HCT116 (cell line): Measurements from ENCODE around the gene HHATL. TPM values are rescaled to one million over a fixed set of nuclear protein-coding genes. Genes with fewer than 3 reads are reported as not detected.

Experiments
- ATAC-seq: fragments of 200-7000 bp; cut with Tn5 transposase; 2 replicates; pipeline ENCODE4 v1.9.1; 2020; ENCODE audit warnings: mild to moderate bottlenecking, moderate library complexity
- BruUV-seq: library from RNA; stranded (reverse); fragments of 400-500 nt; replicated peaks from 2 replicates; lab custom pipeline; 2021; lab: Mats Ljungman, UMichigan
- CTCF ChIA-PET: fragments of 300-600 bp; sonication (Branson Sonifier 250); formaldehyde crosslinking; loops from one replicate; lab custom pipeline; 2021; ENCODE audit warnings: antibody characterized with exemption; lab: Charles Lee
- POLR2A ChIA-PET: fragments of 300-600, 350-600 bp; sonication (Branson Sonifier 250); formaldehyde crosslinking; loops from one replicate; lab custom pipeline; 2021; ENCODE audit warnings: antibody characterized with exemption; lab: Charles Lee
- RAD21 ChIA-PET, 2 experiments: fragments of 300-600 bp; sonication (Branson Sonifier 250); formaldehyde crosslinking; loops; one replicate each; lab custom pipeline; 2023; ENCODE audit warnings: low total read pairs in 2 of 2; ENCODE audit not compliant: uncharacterized antibody in 2 of 2, unreplicated experiment in 2 of 2, low non-redundant PET in 1 of 2; lab: Charles Lee
- DNase-seq: peaks from one replicate; pipeline ENCODE4 v3.0.0-alpha.2; 2010; ENCODE audit warnings: low read depth, low spot score
- H2AFZ ChIP-seq: fragments of 200-600 bp; shearing (Covaris generic), sonication (generic); 2 replicates; pipeline ENCODE4 v1.6.1; 2017; ENCODE audit warnings: low read depth, mixed run types, mixed read lengths, antibody characterized with exemption, low read length; ENCODE audit not compliant: poor library complexity, severe bottlenecking
- H3K27ac ChIP-seq: 2 replicates; pipeline ENCODE4 v1.5.1; 2012; ENCODE audit warnings: low read depth, low read length
- H3K27me3 ChIP-seq: fragments of 200-600 bp; sonication (generic); 2 replicates; pipeline ENCODE4 v1.6.1; 2016; ENCODE audit warnings: mixed run types, low read length, mixed read lengths; ENCODE audit not compliant: insufficient read depth
- H3K36me3 ChIP-seq, 2 experiments: fragments of 200-500 bp in 1 of 2; fragments of 200-600 bp in 1 of 2; sonication (Bioruptor generic) in 1 of 2; sonication (generic) in 1 of 2; 2 replicates each; pipeline versions ENCODE4 v1.5.1 to v1.6.1; 2014 to 2016; ENCODE audit warnings: low read length in 2 of 2, inconsistent platforms in 1 of 2, mixed read lengths in 1 of 2, mixed run types in 1 of 2; ENCODE audit not compliant: insufficient read depth in 2 of 2, control insufficient read depth in 1 of 2
- H3K4me1 ChIP-seq, 2 experiments: fragments of 200-600 bp in 1 of 2; sonication (generic) in 1 of 2; 2 replicates each; pipeline versions ENCODE4 v1.5.1 to v1.6.1; 2012 to 2017; ENCODE audit warnings: low read length in 2 of 2, inconsistent platforms in 1 of 2, mild to moderate bottlenecking in 1 of 2, mixed read lengths in 1 of 2, mixed run types in 1 of 2, moderate library complexity in 1 of 2; ENCODE audit not compliant: insufficient read depth in 2 of 2, control insufficient read depth in 1 of 2
- H3K4me2 ChIP-seq: fragments of 200-600 bp; sonication (generic); 2 replicates; pipeline ENCODE4 v1.6.1; 2017; ENCODE audit warnings: mixed run types, low read length, mixed read lengths
- H3K4me3 ChIP-seq, 2 experiments: fragments of 200-600 bp in 1 of 2; sonication (generic) in 1 of 2; replicated peaks in 1 of 2; 2 replicates each; pipeline ENCODE4 v1.5.1; 2011 to 2016; ENCODE audit warnings: low read length in 2 of 2, control low read depth in 1 of 2, low read depth in 1 of 2, mild to moderate bottlenecking in 1 of 2, mixed read lengths in 1 of 2, mixed run types in 1 of 2
- H3K79me2 ChIP-seq: fragments of 200-600 bp; sonication (generic); 2 replicates; pipeline ENCODE4 v1.6.1; 2017; ENCODE audit warnings: mild to moderate bottlenecking, mixed run types, low read length, moderate library complexity, mixed read lengths; ENCODE audit not compliant: insufficient read depth
- H3K9ac ChIP-seq: fragments of 200-600 bp; sonication (generic); 2 replicates; pipeline ENCODE4 v1.6.1; 2016; ENCODE audit warnings: low read length, mixed read lengths
- H3K9me2 ChIP-seq: fragments of 200-600 bp; sonication (generic), shearing (Covaris generic); 2 replicates; pipeline ENCODE4 v1.6.1; 2017; ENCODE audit warnings: mixed run types, mild to moderate bottlenecking, moderate library complexity; ENCODE audit not compliant: insufficient read depth
- H3K9me3 ChIP-seq, 2 experiments: fragments of 200-500 bp in 1 of 2; fragments of 200-600 bp in 1 of 2; sonication (Bioruptor generic) in 1 of 2; sonication (generic) in 1 of 2; 2 replicates each; pipeline ENCODE4 v1.6.1; 2014 to 2017; ENCODE audit warnings: low read length in 2 of 2, mixed read lengths in 2 of 2, inconsistent platforms in 1 of 2, low read depth in 1 of 2, mild to moderate bottlenecking in 1 of 2, mixed run types in 1 of 2, moderate library complexity in 1 of 2; ENCODE audit not compliant: control insufficient read depth in 1 of 2, insufficient read depth in 1 of 2
- H4K20me1 ChIP-seq: fragments of 200-600 bp; sonication (generic), shearing (Covaris generic); 2 replicates; pipeline ENCODE4 v1.6.1; 2017; ENCODE audit warnings: mixed run types, mild to moderate bottlenecking, moderate library complexity; ENCODE audit not compliant: insufficient read depth
- CEBPB ChIP-seq: IDR thresholded peaks from 2 replicates; pipeline ENCODE4 v1.6.1; 2012; ENCODE audit warnings: low read depth
- EZH2phosphoT487 ChIP-seq: fragments of 200-600 bp; IDR thresholded peaks from 2 replicates; pipeline ENCODE4 v1.6.1; 2018; ENCODE audit warnings: antibody characterized with exemption, borderline replicate concordance
- FOSL1 ChIP-seq: IDR thresholded peaks from 2 replicates; pipeline ENCODE4 v1.6.1; 2012; ENCODE audit warnings: low read depth
- JUND ChIP-seq: IDR thresholded peaks from 2 replicates; pipeline ENCODE4 v1.6.1; 2012
- POLR2AphosphoS5 ChIP-seq: IDR thresholded peaks from 2 replicates; pipeline ENCODE4 v1.6.1; 2011; ENCODE audit warnings: mild to moderate bottlenecking, low read depth, low read length, moderate library complexity
- RAD21 ChIP-seq: IDR thresholded peaks from 2 replicates; pipeline ENCODE4 v1.6.1; 2012; ENCODE audit warnings: low read depth, mild to moderate bottlenecking
- TCF7L2 ChIP-seq: IDR thresholded peaks from 2 replicates; pipeline ENCODE4 v1.7.0; 2011; ENCODE audit warnings: borderline replicate concordance, inconsistent platforms; ENCODE audit not compliant: insufficient read depth, insufficient read length; ENCODE audit errors: extremely low read depth
- intact Hi-C: fragments of 100-400 bp; cut with micrococcal nuclease; formaldehyde crosslinking; loops from 2 replicates; pipeline ENCODE4 v1.10.0; 2022
- total RNA-seq: library from RNA; stranded (reverse); gene quantifications from one replicate; pipeline ENCODE4 v1.2.1, GENCODE V29; 2021; ENCODE audit not compliant: unreplicated experiment
- TF ChIP-seq, protein P1 (sequence below), 3 experiments: fragments of 200-600 bp in 1 of 3; sonication (generic) in 1 of 3; IDR thresholded peaks in 2 of 3; conservative IDR thresholded peaks in 1 of 3; 2 replicates each; pipeline ENCODE4 v1.5.1; 2012 to 2017; ENCODE audit warnings: low read depth in 2 of 3, low read length in 2 of 3, antibody characterized with exemption in 1 of 3, borderline replicate concordance in 1 of 3, control low read depth in 1 of 3, mild to moderate bottlenecking in 1 of 3, mixed read lengths in 1 of 3, mixed run types in 1 of 3, moderate library complexity in 1 of 3; ENCODE audit not compliant: insufficient read depth in 1 of 3
- TF ChIP-seq, protein P2 (sequence below): IDR thresholded peaks from 2 replicates; pipeline ENCODE4 v1.6.1; 2012; ENCODE audit warnings: low read depth

HHATL gene
- total RNA-seq, 1 experiment from 2014 or later = 0.52 TPM

DNA sequence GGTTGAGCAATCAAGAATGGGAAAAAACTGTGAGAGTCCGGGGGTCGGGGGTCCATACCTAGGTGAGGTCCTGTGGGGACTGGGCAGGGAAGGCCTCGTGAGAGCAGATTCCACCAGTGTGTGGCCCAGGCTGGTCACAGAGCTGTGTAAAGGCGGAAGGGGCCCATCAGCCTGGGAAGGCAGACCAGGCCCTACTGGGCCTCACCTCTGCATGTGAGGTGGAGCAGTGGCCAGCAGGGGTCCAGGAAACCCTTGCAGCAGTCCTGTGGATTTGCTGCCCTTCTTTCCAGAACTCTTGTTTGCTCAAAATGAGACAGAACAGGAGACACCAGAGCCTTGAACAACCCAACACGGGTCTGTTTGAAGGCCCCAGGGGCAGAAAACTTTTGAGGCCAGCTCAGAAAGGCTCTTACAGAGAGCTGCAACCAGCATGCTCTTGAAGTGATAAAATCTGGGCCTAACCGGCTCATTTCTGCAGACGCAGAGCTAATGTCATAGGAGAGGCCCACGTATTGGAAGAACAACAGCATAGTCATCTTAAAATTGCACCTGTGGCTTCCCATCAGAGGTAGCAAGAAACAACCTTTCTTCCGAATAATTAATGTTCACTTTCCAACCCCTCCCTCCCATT lies 30.3 kb upstream of the HHATL start:
- Histone ChIP-seq H2AFZ (no peak overlapping the region), H3K9me3 (no peaks in the 10 kb centered on the region; a peak in 1 of 4 replicates), H4K20me1 (no peaks in the 10 kb centered on the region), H3K79me2 (no peaks in the 10 kb centered on the region), H3K4me3 (no peak overlapping the region), H3K27me3 (no peaks in the 10 kb centered on the region), H3K36me3 (no peaks in the 10 kb centered on the region), H3K4me2 (no peak overlapping the region), H3K9me2 (no peaks in the 10 kb centered on the region), H3K27ac (no peak overlapping the region), H3K9ac (no peak overlapping the region), H3K4me1 (no peaks in the 10 kb centered on the region)
- RAD21 ChIA-PET = no interaction called here
- POLR2A ChIA-PET = no interaction called here
- no TSS peak for BruUV-seq
- no peak for TF ChIP-seq EZH2phosphoT487
- TF ChIP-seq, protein P1, sequence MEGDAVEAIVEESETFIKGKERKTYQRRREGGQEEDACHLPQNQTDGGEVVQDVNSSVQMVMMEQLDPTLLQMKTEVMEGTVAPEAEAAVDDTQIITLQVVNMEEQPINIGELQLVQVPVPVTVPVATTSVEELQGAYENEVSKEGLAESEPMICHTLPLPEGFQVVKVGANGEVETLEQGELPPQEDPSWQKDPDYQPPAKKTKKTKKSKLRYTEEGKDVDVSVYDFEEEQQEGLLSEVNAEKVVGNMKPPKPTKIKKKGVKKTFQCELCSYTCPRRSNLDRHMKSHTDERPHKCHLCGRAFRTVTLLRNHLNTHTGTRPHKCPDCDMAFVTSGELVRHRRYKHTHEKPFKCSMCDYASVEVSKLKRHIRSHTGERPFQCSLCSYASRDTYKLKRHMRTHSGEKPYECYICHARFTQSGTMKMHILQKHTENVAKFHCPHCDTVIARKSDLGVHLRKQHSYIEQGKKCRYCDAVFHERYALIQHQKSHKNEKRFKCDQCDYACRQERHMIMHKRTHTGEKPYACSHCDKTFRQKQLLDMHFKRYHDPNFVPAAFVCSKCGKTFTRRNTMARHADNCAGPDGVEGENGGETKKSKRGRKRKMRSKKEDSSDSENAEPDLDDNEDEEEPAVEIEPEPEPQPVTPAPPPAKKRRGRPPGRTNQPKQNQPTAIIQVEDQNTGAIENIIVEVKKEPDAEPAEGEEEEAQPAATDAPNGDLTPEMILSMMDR (IDR thresholded peaks at IDR 0.05 in 2 of 3, conservative IDR thresholded peaks at IDR 0.05 in 1 of 3; ENCODE audit: borderline replicate concordance in 1 of 3, insufficient read depth in 1 of 3, low read depth in 2 of 3, low read length in 2 of 3) = peak in 2 of 3 experiments; percentile 26 to 35; a peak in 4 of 6 replicates
- DNase-seq = no peak
- peak; percentile 73 for ATAC-seq
- CTCF ChIA-PET = interaction anchor here (0.6 kb wide), 1 partner anchor 11 kb away, joined by 3 read pairs; no protein-coding TSS in a partner anchor
- intact Hi-C loops = no loop called here

DNA sequence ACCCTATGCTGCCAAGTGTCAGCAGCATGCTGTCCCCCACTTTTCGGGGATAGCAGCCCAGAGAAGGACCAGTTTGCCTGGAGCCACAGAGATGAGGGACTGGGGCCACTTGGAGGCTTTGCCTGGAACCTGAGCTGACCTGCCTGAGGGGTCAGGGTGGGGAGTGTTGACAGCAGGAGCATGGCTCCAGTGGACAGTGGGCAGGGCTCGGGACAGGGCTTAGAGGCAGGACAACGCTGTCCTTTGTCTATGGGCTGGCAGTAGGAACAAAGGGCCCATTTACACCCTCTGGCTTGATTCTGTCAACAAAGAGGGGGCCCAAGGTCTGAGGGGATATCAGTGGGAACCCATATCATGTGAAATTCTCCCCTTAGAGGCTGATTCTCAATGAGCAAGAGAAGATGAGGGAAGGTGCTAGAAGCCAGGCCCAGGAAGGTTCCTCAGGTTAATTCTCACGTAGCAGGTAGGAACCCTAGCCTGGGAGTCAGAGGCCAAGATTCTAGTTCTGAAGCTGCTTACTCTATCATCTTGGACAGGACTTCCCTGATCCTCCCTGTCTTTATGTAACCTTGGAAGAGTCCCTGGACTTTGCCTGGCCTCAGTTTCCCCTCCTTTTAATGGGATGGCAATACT lies 29.7 kb upstream of the HHATL start:
- ChIA-PET POLR2A (no interaction called here), CTCF (no interaction called here), RAD21 (no interaction called here)
- Histone ChIP-seq H3K36me3 (no peaks in the 10 kb centered on the region), H3K79me2 (no peaks in the 10 kb centered on the region), H4K20me1 (no peaks in the 10 kb centered on the region), H3K9me3 (no peaks in the 10 kb centered on the region; a peak in 1 of 4 replicates), H2AFZ (no peak overlapping the region), H3K4me2 (no peak overlapping the region), H3K27me3 (no peaks in the 10 kb centered on the region), H3K9me2 (no peaks in the 10 kb centered on the region), H3K4me1 (no peaks in the 10 kb centered on the region), H3K9ac (no peak overlapping the region), H3K4me3 (no peak overlapping the region), H3K27ac (no peak overlapping the region)
- ATAC-seq (no peak), DNase-seq (no peak)
- intact Hi-C loops = no loop called here
- BruUV-seq = no TSS peak
- TF ChIP-seq, protein P1 (IDR thresholded peaks at IDR 0.05 in 2 of 3, conservative IDR thresholded peaks at IDR 0.05 in 1 of 3; ENCODE audit: borderline replicate concordance in 1 of 3, insufficient read depth in 1 of 3, low read depth in 2 of 3, low read length in 2 of 3) = no peak
- no peak for TF ChIP-seq CEBPB
- TF ChIP-seq JUND = no peak
- no peak for TF ChIP-seq POLR2AphosphoS5
- no peak for TF ChIP-seq FOSL1
- no peak for TF ChIP-seq TCF7L2
- TF ChIP-seq RAD21 = no peak
- TF ChIP-seq EZH2phosphoT487 = no peak
- TF ChIP-seq, protein P2, sequence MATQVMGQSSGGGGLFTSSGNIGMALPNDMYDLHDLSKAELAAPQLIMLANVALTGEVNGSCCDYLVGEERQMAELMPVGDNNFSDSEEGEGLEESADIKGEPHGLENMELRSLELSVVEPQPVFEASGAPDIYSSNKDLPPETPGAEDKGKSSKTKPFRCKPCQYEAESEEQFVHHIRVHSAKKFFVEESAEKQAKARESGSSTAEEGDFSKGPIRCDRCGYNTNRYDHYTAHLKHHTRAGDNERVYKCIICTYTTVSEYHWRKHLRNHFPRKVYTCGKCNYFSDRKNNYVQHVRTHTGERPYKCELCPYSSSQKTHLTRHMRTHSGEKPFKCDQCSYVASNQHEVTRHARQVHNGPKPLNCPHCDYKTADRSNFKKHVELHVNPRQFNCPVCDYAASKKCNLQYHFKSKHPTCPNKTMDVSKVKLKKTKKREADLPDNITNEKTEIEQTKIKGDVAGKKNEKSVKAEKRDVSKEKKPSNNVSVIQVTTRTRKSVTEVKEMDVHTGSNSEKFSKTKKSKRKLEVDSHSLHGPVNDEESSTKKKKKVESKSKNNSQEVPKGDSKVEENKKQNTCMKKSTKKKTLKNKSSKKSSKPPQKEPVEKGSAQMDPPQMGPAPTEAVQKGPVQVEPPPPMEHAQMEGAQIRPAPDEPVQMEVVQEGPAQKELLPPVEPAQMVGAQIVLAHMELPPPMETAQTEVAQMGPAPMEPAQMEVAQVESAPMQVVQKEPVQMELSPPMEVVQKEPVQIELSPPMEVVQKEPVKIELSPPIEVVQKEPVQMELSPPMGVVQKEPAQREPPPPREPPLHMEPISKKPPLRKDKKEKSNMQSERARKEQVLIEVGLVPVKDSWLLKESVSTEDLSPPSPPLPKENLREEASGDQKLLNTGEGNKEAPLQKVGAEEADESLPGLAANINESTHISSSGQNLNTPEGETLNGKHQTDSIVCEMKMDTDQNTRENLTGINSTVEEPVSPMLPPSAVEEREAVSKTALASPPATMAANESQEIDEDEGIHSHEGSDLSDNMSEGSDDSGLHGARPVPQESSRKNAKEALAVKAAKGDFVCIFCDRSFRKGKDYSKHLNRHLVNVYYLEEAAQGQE = no peak
